Peyer's patch (tissue), 4 donors: Measurements from ENCODE around the gene PALLD.

Source experiments
- POLR2A ChIP-seq, 2 donors: fragments of 450-650 bp; IDR thresholded peaks; one replicate each; pipeline ENCODE4 v1.5.1; 2017; ENCODE audit warnings: antibody characterized with exemption in 2 of 2, mild to moderate bottlenecking in 2 of 2, moderate library complexity in 2 of 2
- TF ChIP-seq, protein P1 (sequence below), 6 experiments: fragments of 450-650 bp in 4 of 6; fragments of 200-600 bp in 2 of 6; sonication (generic) in 1 of 6; IDR thresholded peaks; one replicate each; pipeline ENCODE4 v1.5.1; 2017 to 2019; ENCODE audit warnings: antibody characterized with exemption in 6 of 6, mild to moderate bottlenecking in 3 of 6, moderate library complexity in 1 of 6

DNA sequence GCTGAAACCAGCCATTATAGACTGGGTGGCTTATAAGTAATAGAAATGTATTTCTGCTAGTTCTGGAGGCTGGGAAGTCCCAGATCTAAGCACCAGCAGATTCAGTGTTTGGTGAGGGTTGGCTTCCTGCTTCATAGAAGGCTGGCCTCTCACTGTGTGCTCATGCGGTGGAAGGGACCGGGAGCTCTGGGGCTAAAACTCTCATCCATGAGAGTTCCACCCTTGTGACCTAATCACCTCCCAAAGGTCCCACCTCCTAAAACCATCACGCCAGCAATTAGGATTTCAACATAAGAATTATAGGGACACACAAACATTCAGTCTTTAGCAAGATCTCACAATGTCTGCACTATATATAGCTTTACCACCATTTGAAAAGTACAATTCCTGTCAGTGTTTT lies 298.0 kb downstream of the PALLD start:
- no peak for TF ChIP-seq POLR2A (IDR thresholded peaks at IDR 0.05)
- TF ChIP-seq, protein P1, sequence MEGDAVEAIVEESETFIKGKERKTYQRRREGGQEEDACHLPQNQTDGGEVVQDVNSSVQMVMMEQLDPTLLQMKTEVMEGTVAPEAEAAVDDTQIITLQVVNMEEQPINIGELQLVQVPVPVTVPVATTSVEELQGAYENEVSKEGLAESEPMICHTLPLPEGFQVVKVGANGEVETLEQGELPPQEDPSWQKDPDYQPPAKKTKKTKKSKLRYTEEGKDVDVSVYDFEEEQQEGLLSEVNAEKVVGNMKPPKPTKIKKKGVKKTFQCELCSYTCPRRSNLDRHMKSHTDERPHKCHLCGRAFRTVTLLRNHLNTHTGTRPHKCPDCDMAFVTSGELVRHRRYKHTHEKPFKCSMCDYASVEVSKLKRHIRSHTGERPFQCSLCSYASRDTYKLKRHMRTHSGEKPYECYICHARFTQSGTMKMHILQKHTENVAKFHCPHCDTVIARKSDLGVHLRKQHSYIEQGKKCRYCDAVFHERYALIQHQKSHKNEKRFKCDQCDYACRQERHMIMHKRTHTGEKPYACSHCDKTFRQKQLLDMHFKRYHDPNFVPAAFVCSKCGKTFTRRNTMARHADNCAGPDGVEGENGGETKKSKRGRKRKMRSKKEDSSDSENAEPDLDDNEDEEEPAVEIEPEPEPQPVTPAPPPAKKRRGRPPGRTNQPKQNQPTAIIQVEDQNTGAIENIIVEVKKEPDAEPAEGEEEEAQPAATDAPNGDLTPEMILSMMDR (IDR thresholded peaks at IDR 0.05) = no peak
